ENCODE data around the gene PMIS2.

Gene PMIS2

DNA sequence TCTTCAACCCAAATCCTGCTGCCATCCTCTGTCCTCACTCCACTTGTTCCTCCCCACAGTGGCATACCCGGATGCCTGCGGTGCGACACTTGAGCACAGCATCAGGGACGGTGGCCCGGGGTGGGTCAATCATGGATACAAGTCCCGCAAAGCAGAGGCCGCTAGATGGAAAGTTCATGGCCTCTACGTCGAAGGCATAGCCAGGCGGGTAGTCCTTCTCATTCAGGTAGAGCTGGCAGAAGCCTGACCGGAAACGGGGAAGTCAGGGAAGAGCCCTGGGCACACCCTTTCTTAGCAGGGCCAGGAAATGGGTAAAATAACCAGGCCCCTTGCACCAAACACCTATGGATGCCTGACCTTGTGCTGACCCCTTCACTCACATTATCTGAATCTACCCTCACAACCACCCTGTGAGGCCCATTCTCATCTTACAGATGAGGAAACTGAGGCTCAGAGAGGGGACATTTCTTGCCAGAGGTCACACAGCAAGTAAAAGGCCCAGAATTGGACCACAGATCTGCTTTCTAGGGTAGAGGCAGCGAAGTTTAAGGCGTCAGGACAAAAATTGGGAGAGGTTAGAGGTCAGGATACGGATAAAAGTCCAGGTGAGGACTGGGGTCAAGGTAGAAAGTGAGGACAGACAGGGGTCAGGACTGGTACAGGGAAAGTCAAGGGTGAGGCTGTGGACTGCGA, 29.0 kb upstream of the PMIS2 start:
- DNase-seq: no peak

DNA sequence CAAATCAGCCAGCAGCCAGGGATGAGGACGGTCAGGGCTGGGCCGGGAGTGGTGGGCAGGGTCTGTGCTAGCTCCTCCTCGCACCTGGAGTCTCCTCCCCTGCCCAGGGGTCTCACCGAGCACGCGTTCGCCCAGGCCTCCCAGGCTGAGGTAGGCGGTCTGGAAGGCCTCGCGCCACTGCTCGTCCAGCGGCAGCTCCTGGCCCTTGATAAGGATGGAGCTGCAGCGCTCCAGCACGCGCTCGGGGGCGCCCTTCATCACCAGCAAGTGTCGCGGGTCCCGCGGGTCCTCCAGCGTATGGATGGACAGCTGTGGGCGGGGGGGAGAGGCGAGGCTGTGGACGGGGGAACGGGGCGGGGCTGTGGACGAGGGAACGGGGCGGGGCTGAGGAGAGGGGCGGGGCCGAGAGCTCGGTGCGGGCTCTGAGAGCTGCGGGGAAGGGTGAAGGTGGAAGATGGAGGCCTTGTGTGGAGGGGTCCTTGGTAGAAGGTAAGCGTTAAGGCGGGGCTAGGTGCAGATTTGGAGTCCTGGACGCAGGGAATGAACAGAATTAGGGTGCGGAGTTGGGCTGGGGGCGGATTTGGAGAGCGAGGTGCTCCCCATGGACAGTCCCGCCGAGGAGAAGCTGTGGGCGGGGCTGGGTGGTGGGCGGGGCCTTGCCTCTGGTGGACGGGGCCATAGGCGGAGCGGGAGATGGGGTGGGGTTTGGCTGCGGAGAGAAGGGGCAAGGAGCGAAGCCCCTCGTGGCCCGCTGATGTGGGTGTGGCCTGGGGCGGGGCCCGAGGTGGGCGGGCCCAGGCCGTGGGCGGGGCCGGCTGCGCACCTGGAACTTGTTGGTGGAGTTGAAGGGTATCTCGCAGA, 28.2 kb upstream of the PMIS2 start:
- DNase-seq: no peak

DNA sequence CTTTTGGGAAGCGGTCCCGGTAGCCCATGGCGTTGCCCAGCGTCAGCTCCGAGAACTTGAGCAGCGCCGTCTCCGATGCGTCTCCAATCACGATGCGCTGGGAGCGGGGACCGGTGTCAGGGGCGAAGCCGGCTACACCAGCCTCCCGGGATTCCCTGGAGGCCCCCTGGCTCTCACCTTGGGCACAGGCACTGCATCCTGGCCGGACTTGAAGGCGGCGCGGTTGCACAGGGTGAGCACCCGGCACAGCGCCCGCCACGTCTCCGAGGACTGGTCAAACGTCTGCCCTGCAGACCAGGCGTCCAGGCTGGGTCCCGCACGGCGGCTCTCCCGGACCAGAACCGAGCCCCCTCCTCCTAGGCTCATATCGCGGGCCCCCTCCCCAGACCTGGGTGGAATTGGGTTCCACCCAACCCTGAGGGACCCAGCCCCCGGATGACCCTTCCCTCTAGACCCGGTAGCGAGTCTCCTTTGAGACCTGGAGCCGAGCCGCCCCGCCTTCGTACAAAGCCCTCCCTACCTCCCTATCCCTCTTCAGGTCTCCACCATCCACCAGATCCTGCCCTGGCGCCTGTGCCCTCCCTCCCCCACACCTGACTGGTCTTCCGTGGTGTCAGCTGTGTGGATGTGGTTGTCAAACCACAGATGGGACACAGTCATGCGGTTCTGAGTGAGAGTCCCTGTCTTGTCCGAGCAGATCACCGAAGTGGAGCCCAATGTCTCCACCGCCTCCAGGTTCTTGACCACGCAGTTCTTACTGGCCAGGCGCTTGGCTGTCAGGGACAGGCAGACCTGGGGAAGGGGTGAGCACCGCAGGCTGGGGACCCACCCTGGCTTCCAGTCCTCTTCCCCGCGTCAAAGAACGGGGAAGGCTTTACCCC, 27.3 kb upstream of the PMIS2 start:
- no peak for DNase-seq

DNA sequence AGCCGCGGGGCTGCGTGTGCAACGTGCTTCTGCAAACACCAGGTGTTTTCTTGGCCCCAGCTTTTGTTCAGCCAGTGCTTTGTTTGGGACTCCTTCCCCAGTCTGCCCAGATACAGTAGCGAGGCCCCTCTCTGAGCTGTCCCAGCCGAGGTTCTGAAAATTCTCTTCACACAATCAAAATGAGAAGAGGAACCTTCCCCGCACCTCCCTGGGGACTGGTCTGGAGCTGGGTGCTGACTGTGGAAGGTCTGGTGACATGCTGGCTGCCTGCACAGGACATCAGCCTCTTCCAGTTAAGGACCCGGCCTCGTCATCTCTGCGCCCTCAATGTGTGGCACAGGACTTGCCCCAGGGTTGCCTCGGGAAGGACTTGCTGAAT, 26.7 kb upstream of the PMIS2 start:
- no peak for DNase-seq

DNA sequence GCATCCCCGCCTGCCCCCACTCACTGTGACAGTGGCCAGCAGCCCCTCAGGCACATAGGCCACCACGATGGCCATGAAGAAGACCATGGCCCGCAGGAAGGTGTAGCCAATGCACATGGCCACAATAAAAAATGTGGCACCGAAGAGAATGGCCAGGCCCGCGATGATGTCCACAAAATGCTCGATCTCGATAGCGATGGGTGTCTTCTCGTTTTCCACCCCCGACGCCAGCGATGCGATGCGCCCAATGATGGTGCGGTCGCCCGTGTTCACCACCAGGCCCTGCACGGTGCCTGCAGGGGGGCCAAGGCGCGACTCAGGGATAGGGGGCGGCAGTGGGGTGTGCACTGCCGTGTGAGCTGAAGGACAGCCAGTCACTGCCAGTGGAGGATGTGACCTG, 26.2 kb upstream of the PMIS2 start:
- no peak for DNase-seq

DNA sequence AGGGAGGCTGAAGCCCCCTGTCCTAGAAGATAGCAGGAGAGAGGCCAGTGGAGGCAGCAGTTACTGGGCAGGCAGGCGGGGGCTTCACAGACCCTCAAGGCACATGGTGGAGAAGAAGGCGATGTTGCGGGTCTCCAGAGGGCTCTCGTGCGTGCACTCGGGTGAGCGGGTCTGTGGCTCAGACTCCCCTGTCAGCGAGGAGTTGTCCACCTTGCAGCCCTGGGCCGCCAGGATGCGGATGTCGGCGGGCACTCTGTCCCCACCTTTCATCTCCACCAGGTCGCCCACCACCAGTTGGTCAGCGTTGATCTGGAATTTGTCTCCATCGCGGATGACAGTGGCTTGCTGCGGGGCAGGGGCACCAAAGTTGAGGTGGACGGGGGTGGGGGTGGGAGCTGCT, 25.7 kb upstream of the PMIS2 start:
- no peak for DNase-seq

DNA sequence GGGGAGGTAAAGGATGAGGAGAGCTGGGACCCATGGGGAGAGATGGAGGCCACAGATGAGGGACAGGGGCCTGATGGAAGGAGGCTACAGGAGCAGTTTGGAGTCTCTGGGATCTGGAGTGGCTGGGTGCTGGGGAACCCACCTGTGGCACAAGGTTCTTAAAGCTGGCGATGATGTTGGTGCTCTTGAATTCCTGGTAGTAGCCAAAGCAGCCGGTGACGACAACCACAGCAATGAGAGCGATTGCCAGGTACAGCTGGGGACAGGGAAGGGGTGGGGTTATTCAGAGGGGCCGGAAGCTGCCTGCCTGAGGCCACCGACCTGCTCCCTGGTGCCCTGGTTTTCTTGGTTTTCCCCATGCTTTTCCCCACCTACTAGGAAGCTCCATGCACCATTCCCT, 25.3 kb upstream of the PMIS2 start:
- DNase-seq: no peak

DNA sequence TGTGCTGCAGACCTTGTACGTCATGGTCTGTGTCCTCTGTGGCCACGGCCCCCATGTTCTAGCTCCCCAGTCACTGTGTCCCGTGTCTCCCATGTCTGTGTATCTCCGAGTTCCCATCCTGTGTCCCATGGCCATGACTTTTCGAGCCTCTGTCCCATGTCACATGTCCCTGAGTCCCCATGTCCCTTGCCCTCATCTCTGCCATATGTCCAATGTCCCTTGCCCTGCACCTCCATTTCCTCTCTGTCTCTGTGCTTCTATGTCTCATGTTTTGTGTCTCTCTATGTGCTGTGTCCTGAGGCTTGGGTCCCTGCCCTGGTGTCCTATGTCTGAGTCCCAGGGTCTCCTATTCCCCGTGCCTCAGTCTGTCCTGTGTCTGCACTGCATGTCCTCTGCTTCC, 24.5 kb upstream of the PMIS2 start:
- DNase-seq: no peak

DNA sequence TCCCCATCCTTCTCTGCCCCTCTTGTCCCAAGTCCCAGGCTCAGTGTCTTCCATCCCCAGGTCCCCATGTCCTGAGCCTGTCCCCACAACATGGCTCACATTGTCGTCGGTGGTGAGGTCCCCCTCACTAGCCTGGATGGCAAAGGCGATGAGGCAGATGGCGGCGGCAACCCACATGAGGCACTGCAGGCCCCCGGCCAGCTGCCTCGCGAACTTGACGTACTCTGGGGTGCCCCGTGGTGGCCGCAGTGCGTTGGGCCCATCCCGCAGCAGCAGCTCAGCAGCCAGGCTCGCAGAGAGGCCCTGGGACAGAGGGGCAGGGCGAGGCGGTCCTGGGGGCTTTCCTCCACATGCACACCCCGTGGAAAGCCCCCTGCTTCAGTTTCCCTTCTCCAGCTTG, 23.6 kb upstream of the PMIS2 start:
- DNase-seq: no peak

DNA sequence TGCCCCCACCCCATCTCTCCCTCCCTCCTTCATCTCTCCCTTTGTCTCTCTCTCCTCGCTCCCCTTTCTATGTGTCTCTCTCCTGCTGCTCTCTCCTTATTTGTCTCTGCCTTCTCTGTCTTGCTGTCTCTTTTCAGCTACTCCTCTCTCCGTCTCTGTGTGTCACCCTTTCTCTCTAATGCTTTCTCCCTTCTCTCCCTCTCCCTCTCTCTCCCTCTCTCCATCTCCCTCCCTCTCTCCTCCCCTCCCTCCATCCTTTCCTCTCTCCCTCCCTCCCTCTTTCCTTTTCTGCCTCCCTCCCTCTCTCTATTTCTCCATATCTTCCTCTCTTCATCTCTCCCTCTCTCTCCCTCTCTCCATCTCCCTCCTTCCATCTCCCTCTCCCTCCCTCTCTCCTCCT, 23.2 kb upstream of the PMIS2 start:
- no peak for DNase-seq

DNA sequence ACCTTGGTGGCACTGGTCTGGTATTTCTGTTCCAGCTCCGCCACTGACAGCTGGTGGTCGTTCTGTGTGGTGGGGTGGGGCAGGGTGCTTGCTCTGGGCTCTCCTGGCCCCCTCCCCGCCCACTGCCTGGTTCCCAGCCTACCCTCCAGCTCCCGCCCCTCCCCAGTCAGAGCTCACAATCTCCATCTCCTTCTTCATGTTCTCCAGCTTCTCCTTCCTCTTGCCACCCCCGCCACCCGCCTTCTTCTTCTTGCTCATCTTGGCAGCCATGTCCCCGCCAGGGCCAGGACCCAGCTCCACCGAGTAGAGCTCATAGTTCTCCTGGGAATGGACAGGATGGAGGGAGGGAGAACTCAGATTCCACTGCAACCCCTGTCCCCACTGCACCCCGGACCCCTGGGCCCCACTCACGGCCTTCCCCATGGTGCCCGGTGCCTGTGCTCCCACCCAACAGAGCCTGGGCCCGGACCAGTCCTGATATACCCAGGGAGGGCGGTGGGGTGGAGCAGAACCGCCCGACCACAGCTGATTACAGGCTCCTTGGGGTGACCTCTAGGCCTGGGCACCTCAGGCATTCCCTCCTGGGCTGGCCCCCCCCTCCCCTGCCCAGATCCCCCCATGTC, 22.7 kb upstream of the PMIS2 start, which contains the start of gene ATP4A:
ATP4A (minus strand) TSS at position 452 of the 623 bp plus-strand sequence; CDS start at position 423, 29 bp downstream.
- no peak for DNase-seq

DNA sequence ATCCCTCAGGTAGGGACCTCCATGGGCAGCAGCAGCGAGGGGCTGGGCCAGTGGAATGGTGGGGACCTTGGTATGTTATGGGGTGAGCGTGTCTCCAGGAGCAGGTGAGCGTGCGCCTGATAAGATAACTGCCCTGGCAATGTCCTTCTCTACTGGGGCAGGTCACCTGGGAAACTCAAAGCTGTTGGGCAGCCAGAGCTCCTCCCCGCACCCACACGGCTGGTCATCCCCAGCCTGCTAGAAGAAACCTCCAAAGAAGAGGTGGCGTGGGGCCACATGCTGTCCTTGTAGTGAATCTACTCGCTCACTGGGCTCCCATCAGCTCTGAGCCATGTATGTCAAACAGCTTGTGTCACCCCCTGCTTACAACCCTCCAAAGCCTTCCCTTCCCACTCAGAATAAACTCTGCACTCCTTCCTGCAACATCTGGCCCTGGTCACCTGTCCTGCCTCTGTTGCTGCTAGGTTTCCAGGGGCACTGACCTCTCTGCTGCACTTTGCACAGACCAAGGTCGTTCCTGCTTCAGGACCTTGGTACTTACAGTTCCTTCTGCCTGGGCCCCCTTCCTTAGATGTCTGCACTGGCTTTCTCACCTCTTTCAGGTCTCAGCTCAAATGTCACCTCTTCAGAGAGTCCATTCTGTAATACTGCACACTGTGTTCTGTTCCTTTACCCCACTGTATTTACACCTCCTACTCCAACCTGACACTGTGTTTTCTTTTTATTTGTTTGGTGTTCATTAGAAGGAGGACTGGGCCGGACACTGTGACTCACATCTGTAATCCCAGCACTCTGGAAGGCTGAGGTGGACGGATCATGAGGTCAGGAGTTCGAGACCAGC, 20.7 kb upstream of the PMIS2 start:
- no peak for DNase-seq

DNA sequence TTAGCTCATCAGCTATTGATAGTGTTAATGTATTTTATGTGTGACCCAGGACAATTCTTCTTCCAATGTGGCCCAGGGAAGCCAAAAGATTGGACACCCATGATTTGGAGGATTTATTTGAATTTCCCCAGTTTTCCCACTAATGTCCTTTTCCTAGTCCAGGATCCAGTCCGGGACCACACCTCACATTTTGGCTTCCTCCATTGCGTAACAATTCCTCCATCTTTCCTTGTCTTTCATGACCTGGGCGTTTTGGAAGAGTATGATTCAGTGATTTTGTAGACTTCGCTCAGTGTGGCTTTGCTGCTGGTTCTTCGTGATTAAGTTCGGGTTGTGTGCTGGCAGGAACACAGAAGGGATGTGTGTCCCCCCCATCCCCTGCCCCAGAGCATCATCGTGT, 19.2 kb upstream of the PMIS2 start:
- DNase-seq: no peak

DNA sequence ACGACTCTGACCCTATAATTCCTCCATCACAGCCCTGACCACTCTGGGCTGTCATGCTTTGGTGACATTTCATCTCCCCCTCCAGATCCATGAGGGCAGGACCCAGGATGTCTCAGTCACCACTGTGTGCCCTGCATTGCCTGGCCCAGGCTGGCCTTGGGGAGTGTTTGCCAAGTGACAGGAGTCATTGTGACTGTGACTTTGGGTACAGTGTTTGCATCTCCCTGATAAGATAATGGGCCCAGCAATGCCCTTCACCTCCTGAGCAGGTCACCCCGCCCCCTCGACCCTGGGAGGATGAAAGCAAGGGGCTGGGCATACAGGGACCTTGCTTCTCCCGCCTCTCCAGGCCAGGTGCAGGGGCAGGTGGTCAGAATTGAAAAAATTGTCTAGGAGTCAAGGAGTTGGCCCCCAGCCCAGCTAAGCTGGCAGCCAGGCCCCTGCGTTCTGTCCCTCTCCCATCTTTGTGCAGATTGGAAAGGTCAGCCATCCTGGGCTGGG, 16.6 kb upstream of the PMIS2 start:
- no peak for DNase-seq

DNA sequence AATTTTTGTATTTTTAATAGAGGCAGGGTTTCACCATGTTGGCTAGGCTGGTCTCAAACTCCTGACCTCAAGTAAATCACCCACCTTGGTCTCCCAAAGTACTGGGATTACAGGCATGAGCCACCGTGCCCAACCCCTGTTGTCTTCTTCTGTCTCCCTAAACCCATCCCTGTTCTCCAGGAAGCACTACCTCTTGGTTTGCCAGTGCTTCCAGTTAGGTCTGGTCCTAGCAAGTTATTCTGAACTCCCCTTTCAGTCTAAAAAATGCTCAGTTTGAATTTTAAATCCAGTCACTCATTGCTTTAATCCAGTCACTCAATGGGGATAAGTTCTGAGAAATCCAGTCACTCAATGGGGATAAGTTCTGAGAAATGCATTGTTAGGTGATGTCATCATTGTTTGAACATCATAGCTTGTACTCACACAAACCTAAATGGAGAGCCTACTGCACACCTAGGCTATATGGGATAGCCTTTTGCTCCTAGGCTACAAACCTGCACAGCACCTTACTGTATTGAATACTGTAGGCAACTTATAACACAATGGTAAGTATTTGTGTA, 14.5 kb upstream of the PMIS2 start:
- no peak for DNase-seq

DNA sequence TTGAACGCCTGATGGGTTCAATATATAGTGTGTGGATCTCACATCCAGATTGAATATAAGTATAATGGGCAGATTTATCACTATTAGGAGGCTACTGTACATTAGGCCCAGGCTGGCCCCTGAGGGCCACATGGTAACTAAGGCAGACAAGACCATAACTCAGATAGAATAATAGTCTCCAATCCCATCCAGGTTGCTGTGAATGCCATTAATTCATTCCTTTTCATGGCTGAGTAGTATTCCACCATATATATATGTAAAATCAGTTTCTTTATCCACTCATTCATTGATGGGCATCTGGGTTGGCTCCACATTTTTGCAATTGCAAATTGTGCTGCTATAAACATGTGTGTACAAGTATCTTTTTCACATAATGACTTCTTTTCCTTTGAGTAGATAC, 8.1 kb upstream of the PMIS2 start:
- no peak for DNase-seq

DNA sequence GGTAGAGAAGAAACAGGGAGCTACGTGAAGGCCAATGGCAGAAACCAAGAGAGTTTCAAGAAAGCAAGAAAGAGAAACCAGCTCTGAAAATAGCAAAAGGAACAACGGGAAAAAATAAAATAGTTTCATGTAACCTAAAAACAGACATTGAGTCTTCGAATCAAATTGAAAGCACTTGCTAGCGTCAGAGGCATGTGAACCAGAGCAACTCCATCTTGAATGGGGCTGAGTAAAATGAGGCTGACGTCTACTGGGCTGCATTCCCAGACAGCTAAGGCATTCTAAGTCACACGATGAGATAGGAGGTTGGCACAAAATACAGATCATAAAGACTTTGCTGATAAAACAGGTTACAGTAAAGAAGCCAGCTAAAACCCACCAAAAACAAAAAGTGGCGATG, 7.3 kb upstream of the PMIS2 start:
- DNase-seq: no peak

DNA sequence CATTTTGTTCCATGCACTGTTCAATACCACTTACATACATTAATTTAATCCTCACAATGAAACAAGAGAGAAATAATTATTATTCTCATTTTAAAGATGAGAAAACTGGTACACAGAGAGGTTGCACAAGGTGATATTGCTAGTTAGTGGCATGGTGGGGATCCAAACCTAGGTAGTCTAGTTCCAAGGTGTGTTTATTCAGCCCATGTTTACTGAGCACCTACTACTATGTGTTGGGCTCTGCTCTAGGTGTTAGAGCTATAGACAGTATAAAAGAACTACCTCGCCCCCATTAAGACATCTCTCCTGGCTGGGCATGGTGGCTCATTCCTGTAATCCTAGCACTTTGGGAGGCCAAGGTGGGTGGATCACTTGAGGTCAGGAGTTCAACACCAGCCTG, 3.2 kb upstream of the PMIS2 start:
- DNase-seq: no peak

DNA sequence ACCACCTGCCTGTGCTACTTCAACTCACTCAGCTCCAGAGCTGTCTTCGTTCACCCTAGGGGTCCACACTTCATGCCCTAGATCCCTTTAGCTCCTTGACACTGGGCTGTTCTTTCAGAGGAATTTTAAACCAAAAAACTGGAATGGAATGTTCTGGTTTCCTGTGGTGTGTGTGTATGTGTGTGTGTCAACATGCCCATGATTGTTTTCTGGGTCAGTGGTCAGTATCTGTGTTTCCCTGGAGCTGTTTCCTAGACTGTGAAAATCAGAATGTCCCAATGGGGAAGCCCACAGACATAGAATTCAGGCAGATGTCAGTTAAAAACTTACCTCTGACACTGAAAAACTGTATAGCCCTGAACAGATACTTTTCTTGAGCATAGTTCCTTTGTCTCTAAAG, 1.3 kb downstream of the PMIS2 start:
- DNase-seq: no peak

DNA sequence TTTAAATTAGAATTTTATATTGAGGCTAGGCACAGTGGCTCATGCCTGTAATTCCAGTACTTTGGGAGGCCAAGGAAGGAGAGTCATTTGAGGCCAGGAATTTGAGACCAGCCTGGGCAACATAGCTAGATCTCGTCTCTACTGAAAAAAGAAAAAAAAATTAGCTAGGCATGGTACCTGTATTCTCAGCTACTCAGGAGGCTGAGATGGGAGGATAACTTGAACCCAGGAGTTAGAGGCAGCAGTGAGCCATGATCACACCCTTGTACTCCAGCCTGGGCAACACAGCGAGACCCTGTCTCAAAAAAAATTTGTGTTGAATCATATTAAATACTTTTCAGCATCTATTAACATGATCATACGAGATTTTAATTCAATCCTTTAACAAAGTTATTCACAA, 4.9 kb downstream of the PMIS2 start:
- no peak for DNase-seq

DNA sequence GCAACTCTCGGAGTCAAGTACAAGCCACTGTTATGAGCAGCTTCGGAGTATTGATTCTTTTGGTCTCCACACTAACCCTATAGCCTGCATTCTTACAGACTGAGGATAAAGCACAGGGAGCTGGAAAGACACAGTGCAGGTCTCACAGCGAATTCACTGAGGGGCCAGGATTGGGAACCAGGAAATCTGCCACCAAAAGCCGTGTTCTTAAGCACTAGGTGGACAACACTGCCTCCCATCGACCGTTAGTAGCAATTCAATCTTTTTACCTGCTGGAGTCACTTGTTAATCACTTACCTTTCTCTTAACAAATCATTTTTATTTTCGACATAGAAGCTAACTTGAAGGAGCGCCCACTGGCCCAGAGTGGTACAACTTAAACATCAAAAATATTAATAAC, 6.3 kb downstream of the PMIS2 start:
- DNase-seq: no peak
